AG08396 (cell line): ENCODE measurements around the gene ZBTB22.
"Not testable (repeated sequence)": the region's sequence is repeated elsewhere in the genome, so short reads cannot be mapped to it uniquely, and the experiment has no call there.

ENCODE experiments used
- DNase-seq: peaks from one replicate; pipeline ENCODE4 v3.0.0; 2012; ENCODE audit warnings: low spot score, mixed read lengths

The ZBTB22 gene, protein sequence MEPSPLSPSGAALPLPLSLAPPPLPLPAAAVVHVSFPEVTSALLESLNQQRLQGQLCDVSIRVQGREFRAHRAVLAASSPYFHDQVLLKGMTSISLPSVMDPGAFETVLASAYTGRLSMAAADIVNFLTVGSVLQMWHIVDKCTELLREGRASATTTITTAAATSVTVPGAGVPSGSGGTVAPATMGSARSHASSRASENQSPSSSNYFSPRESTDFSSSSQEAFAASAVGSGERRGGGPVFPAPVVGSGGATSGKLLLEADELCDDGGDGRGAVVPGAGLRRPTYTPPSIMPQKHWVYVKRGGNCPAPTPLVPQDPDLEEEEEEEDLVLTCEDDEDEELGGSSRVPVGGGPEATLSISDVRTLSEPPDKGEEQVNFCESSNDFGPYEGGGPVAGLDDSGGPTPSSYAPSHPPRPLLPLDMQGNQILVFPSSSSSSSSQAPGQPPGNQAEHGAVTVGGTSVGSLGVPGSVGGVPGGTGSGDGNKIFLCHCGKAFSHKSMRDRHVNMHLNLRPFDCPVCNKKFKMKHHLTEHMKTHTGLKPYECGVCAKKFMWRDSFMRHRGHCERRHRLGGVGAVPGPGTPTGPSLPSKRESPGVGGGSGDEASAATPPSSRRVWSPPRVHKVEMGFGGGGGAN

GRCh38 chr6:33317669-33318425 is at the start of gene ZBTB22:
TSS of gene ZBTB22 (minus strand) at chr6:33317744. CDS start at chr6:33316916, 828 bp downstream.
- DNase-seq: peak; percentile 92

DNA sequence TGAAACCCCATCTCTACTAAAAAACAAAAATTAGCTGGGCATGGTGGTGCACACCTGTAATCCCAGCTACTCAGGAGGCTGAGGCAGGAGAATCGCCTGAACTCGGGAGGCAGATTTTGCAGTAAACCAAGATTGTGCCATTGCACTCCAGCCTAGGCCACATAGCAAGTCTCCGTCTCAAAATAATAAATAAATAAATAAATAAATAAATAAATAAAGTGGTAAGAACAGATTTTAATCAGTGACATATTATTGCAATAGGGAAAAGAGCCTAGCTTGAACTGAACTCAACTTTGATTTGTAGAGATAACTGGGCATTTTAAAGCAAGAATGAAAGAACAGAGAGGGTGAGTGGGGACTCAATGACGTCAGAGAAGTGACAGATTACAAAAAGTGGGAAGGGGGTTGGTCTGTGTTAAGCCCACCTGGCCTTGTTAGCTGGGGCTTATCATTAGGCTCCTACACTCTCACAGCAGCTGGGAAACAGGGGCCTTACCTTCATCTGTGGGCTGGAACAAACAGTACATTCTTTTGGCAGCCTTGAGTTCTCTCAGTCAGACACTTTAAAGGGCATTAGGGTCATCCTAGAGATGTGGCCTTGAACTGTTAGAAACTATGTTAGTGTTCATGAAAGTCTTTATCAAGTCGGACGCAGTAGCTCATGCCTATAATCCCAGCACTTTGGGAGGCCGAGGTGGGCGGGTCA is 49.6 kb upstream of the ZBTB22 start:
- DNase-seq: no peak

- not testable (repeated sequence) for DNase-seq
These were observed 47.8 kb upstream of the ZBTB22 start for GRCh38 chr6:33365206-33365971.

DNA sequence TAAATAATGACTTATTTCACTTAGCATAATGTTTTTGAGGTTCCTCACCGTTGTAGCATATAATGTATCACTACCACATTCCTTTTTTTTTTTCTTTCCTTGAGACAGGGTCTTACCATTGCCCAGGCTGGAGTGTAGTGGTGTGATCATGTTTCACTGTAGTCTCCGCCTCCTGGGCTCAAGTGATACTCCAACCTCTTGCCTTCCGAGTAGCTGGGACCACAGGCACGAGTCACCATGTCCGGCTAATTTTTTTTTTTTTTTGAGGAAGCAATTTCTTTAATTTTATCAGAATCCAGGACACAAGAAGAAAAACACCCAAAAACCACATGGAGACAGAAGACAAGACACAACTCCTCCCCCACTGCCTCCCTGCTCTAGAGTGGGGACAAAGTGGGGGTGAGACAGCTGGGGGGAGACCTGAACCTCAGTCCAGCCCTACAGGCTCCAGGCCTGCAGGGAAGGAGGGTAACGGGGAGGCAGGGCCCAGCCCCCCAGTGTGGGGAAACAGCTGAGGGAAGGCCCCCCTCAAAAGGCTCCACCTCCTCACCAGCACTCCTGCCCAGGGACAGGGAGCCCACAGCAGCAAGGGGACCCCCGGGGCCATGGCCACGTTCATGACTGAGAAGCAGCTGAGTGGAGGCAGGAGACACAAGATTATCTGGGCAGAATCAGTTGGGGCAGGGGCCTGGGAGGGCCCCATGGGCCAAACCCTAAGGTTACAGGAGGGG is 47.1 kb upstream of the ZBTB22 start:
- not testable (repeated sequence) for DNase-seq

- DNase-seq: not testable (repeated sequence)
These were observed 45.9 kb upstream of the ZBTB22 start for GRCh38 chr6:33363486-33363885.

DNA sequence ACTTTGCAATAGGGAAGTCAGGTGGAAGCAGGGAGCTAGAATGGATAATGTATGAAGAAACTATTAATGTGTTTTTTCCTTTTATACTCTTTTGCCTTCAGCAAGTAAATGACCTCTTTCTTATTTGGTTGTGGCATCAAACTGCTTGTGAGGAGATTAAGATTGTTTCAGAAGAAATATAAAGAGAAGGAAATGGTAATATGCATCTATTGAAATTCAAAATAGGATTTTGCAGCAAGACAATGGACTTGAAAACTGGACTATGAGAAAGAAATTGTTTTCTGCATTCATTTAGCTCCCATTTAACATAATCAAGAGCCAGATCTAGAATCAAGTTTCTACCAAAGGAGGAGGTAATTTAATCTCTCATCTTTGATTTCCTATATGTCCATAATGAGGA is 41.8 kb upstream of the ZBTB22 start:
- no peak for DNase-seq

- not testable (repeated sequence) for DNase-seq
These were observed 39.8 kb upstream of the ZBTB22 start for GRCh38 chr6:33357160-33357871.

DNA sequence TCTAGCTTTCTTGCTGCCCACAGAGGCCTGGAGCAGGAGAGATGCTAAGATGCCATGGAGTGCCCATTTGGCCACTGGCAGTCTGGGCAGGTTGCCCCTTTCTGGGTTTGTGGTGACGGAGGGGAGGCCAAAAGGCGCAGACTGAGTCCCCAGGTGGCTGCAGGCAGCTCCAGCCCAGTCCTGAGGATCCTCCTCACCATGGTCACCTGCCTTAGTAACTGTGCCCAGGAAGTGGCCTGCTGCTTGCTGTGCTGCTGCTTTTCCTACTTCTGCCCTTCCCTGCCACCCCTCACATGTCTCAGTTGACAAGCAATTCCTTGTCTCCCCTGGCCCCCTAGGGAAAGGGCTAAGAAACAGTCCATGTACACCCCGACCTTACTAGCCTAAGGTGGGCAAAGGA is 38.8 kb upstream of the ZBTB22 start:
- no peak for DNase-seq

- not testable (repeated sequence) for DNase-seq
These were observed 38.3 kb upstream of the ZBTB22 start for GRCh38 chr6:33355860-33356259.

GRCh38 chr6:33347816-33348215 is 30.3 kb upstream of the ZBTB22 start:
- DNase-seq: no peak

GRCh38 chr6:33346972-33347371 is 29.4 kb upstream of the ZBTB22 start:
- not testable (repeated sequence) for DNase-seq

GRCh38 chr6:33344701-33345697 is 27.5 kb upstream of the ZBTB22 start:
- DNase-seq: peak; percentile 61

- no peak for DNase-seq
These were observed 26.5 kb upstream of the ZBTB22 start for GRCh38 chr6:33343953-33344611.

DNA sequence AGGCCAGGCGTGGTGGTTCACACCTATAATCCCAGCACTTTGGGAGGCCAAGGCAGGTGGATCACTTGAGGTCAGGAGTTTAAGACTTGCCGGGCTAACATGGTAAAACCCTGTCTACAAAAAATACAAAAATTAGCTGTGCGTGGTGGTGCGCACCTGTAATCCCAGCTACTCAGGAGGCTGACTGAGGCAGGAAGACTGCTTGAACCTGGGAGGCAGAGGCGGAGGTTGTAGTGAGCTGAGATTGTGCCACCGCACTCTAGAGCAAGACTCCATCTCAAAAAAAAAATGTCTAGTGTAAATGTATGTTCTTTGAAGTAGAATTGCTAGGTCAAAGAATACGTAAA is 26.0 kb upstream of the ZBTB22 start:
- DNase-seq: not testable (repeated sequence)

GRCh38 chr6:33339193-33339592 is 21.6 kb upstream of the ZBTB22 start:
- no peak for DNase-seq

DNA sequence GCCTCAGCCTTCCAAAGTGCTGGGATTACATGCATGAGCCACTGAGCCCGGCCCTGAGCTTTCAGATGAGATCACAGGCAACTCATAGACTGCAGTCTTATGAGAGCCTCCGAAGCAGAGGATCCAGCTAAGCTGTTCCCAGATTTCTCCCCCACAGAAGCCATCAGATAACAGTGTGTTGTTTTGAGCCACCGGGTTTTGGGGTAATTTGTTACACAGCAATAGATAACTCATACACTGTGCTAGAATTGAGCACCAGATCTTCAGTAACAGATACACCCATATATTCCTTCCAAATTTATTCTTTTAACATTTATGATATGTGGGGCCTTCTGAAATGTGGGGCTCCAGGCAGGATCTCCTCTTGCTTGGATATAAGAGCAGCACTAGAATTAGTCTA is 19.0 kb upstream of the ZBTB22 start:
- no peak for DNase-seq

DNA sequence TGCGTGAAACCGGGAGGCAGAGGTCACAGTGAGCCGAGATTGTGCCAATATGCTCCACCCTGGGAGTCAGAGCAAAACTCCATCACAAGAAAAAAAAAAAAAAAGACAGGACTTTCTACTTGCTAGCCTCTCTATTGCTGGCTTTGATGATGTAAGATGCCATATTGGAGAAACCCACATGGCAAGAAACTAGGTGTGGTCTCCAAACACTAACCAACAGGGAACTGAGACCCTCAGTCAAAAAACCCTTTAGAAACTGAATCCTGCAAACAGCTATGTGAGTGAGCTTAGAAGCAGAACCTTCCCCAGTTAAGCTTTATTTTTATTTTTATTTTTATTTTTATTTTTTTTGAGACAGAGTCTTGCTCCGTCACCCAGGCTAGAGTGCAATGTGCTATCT is 18.4 kb upstream of the ZBTB22 start:
- no peak for DNase-seq

GRCh38 chr6:33333666-33334065 is 16.1 kb upstream of the ZBTB22 start:
- no peak for DNase-seq
